T-helper 1 cell treated with Interleukin-12 subunit alpha and Interleukin-12 subunit beta and Interleukin-4 antibody, amounts not matched to agents 30 ng/mL and 1 ng/mL, for 36 hours (primary cell): ENCODE measurements around the gene ZNF446. TPM values are rescaled to one million over a fixed set of nuclear protein-coding genes. Genes with fewer than 3 reads are reported as not detected.

ENCODE experiments used
- intact Hi-C: fragments of 100-400 bp; cut with micrococcal nuclease; formaldehyde crosslinking; loops from one replicate; pipeline ENCODE4 v1.15.1; 2024
- total RNA-seq: library from RNA; stranded (reverse); gene quantifications from 2 replicates; pipeline ENCODE4 v1.2.3, GENCODE V29; 2022

The ZNF446 gene
- total RNA-seq, 1 donor from 2014 or later, result 7.8 TPM

DNA sequence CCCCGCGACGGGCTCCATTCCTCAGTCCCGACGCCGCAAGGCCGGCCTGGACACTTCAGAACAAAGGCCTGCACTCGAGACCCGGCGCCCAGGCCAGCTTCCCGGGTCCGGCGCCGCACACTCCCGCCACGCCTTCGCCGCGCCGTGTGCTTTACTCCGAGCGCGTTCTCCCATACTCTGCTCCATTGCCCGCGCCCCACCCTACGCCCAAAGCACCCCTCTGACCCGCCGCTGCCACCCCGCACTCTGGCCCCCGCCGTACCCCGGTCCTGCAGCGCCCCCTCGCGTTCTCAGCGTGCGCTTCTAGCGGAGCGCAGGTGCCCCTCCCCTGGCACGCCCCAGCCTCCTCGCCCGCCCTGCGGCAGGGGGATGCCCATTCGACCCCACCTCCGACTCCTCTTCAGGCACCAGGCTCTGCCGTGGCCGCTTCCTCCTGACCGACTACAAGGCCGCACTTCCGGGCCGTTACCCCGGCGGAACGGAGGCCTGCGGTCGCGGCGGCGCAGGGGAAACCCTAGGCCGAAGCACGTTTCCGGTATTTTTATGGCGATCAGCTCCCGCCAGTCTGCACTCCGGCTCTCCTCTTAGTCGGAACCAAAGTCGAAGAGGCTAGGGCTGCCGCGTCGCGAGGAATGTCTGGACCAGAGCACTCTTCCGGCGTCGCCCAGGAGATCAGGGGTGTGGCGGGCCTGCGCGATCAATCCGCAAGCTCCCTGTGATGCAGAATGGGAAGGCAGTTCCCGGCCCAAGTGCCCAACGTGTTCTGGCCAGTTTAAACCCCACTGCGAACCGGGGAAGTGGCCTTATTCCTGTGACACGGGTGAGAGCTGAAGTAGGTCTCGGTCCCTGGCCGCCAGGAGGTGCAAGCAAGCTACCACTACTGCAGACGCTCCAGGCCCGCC, 43.5 kb downstream of the ZNF446 start, which contains the start of gene ZBTB45:
Gene ZBTB45, minus strand, starts transcription at position 456 of the 902 bp plus-strand sequence. CDS start 2,137 bp downstream, outside the sequence.
- intact Hi-C loops, result loop anchor here (1.0 kb wide), 19 partner anchors 20 to 1054 kb away; partner anchors contain the start of genes CHMP2A, MZF1, RPS5 and TRIM28

DNA sequence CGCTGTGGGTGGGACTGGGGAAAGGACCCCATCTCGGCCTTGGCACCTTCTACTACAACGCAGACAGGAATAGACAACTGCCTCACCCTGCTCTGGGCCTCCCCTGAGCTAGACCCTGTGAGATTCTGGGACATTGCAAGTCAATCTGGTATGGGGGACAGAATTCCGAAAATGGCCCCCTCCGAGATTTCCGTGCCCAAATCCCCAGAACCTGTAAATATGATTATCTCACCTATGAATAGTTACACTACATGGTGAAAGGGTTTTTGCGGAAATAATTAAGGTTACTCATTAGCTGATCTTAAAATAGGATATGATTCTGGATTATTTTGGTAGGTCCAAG, 44.1 kb downstream of the ZNF446 start:
- intact Hi-C loops, result no loop called here

DNA sequence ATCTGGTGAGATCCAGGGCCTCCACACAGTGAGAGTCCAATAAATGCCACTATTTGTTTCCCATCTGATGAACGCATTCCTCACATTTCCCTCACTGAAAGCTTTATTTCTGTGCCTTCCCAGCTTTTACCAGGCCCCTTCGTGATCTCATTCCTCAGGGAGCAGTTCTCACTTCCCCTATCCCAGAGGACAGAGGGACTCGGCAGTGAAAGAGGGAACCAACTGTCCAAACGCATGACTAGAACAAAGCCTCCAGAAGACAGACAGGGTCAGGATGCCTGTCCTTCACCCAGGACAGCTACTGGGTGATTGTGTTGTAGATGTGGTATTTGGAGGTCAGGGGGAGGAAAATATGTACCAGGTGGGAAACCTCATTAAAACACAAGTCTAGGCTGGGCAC, 45.5 kb downstream of the ZNF446 start:
- intact Hi-C loops, result no loop called here

DNA sequence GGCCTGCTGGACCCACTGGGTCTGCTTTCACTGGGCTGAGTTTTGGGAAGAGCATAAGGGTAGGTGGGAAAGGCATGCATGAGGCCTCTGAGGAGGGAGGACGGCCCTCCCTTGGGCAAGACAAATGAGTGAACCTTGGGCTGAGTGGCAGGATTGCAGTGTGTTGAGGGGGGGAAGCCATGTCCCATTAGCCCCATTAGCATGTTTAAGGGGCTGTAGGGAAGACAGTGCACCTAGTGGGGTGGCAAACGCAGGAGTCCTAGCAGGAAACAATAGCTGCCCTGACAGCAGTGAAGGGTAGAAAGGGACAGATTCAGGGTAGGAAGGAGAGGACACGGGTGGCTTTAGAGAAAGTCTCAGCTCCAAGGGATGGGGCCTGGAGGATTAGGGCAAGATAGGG, 46.6 kb downstream of the ZNF446 start:
- intact Hi-C loops, result no loop called here

DNA sequence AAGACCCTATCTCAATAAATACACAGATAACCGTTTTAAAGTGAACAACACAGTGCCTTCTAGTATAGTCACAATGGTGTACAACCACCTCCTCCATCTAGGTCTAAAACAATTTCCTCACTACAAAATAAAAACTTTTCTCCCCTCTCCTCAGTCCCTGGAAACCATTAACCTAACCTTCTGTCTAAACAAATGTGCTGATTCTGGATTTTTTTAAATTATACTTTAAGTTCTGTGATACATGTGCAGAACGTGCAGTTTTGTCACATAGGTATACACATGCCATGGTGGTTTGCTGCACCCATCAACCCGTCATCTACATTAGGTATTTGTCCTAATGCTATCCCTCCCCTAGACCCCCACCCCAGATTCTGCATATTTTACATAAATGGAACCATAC, 53.3 kb downstream of the ZNF446 start:
- intact Hi-C loops, result no loop called here

Other genes with a start within 250 kb of the ZNF446 start
- gene ZNF544, start 247.4 kb upstream of the ZNF446 start, total RNA-seq, result 41.6 and 42.0 TPM in 2 replicates
- gene ZNF8, start 197.4 kb upstream of the ZNF446 start, total RNA-seq, result 4.9 and 5.5 TPM in 2 replicates
- 64.8 and 68.1 TPM in 2 replicates for gene ERVK3-1, start 171.0 kb upstream of the ZNF446 start, total RNA-seq
- gene ZSCAN22, start 149.4 kb upstream of the ZNF446 start, total RNA-seq, result 4.5 and 4.9 TPM in 2 replicates
- gene A1BG, start 122.9 kb upstream of the ZNF446 start, total RNA-seq, result 6.9 and 10.5 TPM in 2 replicates
- gene ZNF497, start 113.6 kb upstream of the ZNF446 start, total RNA-seq, result 0.64 and 1.0 TPM in 2 replicates
- 1.1 and 1.6 TPM in 2 replicates for gene ZNF837, start 95.3 kb upstream of the ZNF446 start, total RNA-seq
- 894 and 904 TPM in 2 replicates for gene RPS5, start 89.1 kb upstream of the ZNF446 start, total RNA-seq
- gene RNF225, start 80.7 kb upstream of the ZNF446 start, total RNA-seq, result 0.29 TPM in 1 of 2 replicates, not detected in the other
- 8.0 and 9.0 TPM in 2 replicates for gene ZNF584, start 67.7 kb upstream of the ZNF446 start, total RNA-seq
- 3.7 and 3.8 TPM in 2 replicates for gene ZNF132, start 36.2 kb upstream of the ZNF446 start, total RNA-seq
- 11.1 and 11.4 TPM in 2 replicates for gene ZNF324B, start 24.7 kb upstream of the ZNF446 start, total RNA-seq
- gene ZNF324, start 9.3 kb upstream of the ZNF446 start, total RNA-seq, result 10.6 and 12.6 TPM in 2 replicates
- gene SLC27A5, start 35.6 kb downstream of the ZNF446 start, total RNA-seq, result 12.9 and 17.2 TPM in 2 replicates
- gene ZBTB45, start 43.5 kb downstream of the ZNF446 start, total RNA-seq, result 17.2 and 20.0 TPM in 2 replicates
- gene TRIM28, start 67.7 kb downstream of the ZNF446 start, total RNA-seq, result 432 TPM in 2 replicates
- 130 and 139 TPM in 2 replicates for gene CHMP2A, start 78.8 kb downstream of the ZNF446 start, total RNA-seq
- gene UBE2M, start 82.3 kb downstream of the ZNF446 start, total RNA-seq, result 96.8 and 105 TPM in 2 replicates
- gene MZF1, start 97.0 kb downstream of the ZNF446 start, total RNA-seq, result 27.5 and 28.7 TPM in 2 replicates